Panc1 (cell line): ENCODE data around the gene PIGP. TPM values are rescaled to one million over a fixed set of nuclear protein-coding genes. Genes with fewer than 3 reads are reported as not detected.

ENCODE experiments used
- total RNA-seq: library from RNA; stranded (reverse); gene quantifications from one replicate; pipeline ENCODE4 v1.2.1, GENCODE V29; 2021; ENCODE audit not compliant: unreplicated experiment

The PIGP gene
- total RNA-seq, 1 experiment from 2014 or later: 16.1 TPM

Other genes with a start within 250 kb of the PIGP start
- gene HLCS, start 106.4 kb downstream of the PIGP start, total RNA-seq: 15.3 TPM
- 1.2 TPM for gene RIPPLY3, start 66.4 kb downstream of the PIGP start, total RNA-seq
- gene TTC3, start 183 bp upstream of the PIGP start, total RNA-seq: 83.0 TPM
- gene VPS26C, start 194.3 kb upstream of the PIGP start, total RNA-seq: 47.4 TPM